ENCODE measurements around the gene GSDME. TPM values are rescaled to one million over a fixed set of nuclear protein-coding genes. Genes with fewer than 3 reads are reported as not detected.

GSDME gene
- total RNA-seq (1 to 10 TPM; 1.4 to 1.7 TPM), polyA plus RNA-seq (under 1 TPM; 0.46 to 0.47 TPM)

DNA sequence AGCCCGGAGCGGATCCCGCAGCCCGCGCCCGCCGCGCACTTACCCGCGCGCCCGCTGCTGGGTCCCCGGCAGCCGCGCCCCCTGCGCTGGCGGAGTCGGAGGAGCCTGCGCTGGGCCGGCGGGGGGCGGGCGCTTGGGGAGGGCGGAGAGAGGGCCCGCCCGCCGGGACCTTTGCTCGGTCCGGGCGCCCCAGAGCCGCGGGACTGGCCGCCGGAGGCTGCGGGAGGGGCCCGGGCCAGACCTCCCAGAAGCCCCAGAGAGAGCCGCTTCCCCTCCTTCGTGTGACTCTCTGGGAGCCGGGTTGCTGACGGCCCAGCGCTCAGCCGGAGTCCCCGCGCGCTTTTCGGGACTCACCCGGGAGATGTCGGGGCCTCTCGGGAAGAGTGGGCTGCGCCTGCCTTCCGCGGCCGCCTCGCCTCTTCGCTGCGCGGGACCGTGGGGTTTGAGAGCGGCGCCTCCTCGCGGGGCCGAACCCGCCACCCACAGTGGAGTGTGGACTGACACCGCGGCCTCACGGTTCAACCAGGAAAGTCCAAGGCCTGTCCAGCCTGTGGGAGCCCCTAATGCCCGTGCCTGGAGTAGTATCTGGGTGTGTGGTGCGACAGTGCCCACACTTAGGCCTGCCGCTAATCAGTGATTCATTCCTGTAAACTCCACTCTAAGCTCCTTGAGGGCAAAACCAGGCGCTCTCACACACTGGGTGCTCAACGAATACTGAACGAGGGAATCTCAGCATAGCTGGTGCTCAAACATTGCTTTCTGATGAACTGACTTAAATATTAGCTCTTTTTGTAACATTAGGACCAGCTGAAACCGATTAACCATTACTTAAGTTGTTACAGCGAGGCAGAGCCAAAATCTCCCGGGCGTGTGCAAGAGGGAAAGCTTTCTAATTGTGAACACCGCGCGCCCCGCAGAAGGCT, at the start of gene GSDME:
Gene GSDME, minus strand, starts transcription at position 112 of the 923 bp plus-strand sequence. CDS start 7,690 bp downstream, outside the sequence.
- peak within 1 kb of the TSS in 1 of 2 donors; percentile 46 for H3K4me3 ChIP-seq (ENCODE audit: low read length in 2 of 2)
- intact Hi-C loops (cut with micrococcal nuclease), result no loop called here
- peaks cover 13% of the 10 kb centered on the region for H3K27me3 ChIP-seq (ENCODE audit: insufficient read depth, low read length)
- Mint-ChIP-seq H3K4me3 (peak within 1 kb of the TSS; percentile 77 to 95 (median 82)), H3K27ac (peak within 1 kb of the TSS in 1 of 7 donors; percentile 51), H3K27me3 (peaks cover 30 to 43% of the 10 kb centered on the region in 2 donors), H3K36me3 (peaks cover 0 to 3% of the 10 kb centered on the region in 2 donors), H3K4me1 (peaks cover 8 to 26% (median 18%) of the 10 kb centered on the region in 4 donors), H3K9me3 (peaks cover 0 to 3% (median 0%) of the 10 kb centered on the region in 8 donors)
- H3K27ac ChIP-seq (ENCODE audit: low read depth, low read length), result no peak within 1 kb of the TSS
- H3K4me1 ChIP-seq (ENCODE audit: insufficient read depth, low read length), result peaks cover 20% of the 10 kb centered on the region
- H3K9me3 ChIP-seq (ENCODE audit: control insufficient read depth in 1 of 2, low read length in 2 of 2), result no peaks in the 10 kb centered on the region
- ChIA-PET POLR2A (ENCODE audit: partially characterized antibody) (no interaction called here), CTCF (ENCODE audit: partially characterized antibody) (interaction anchor here (1.4 kb wide), 1 partner anchor 336 kb away, joined by 3 read pairs; no protein-coding TSS in a partner anchor)
- H3K36me3 ChIP-seq (ENCODE audit: insufficient read depth, low read length), result no peaks in the 10 kb centered on the region
- peak in 3 of 5 donors; percentile 6 to 23 (median 9) for DNase-seq

DNA sequence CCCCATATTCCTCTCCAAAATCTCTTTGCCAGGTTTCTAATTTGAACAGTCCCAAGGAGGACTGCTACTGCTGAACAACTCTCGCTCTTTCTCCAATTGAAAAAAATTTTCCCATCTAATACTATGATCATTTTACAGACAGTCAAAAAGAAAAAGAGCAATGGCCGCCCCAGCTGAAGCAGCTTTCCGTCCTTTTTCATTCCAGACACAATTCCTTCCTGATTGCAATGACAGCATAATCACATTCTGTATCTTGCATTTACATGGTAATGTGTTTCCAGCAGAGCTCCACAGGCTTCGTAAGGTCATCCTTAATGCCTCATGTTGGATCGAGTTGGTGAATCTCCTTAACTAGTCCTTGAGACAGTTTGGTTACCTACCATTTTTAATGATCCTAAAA, 45.0 kb upstream of the GSDME start:
- peaks cover 4% of the 10 kb centered on the region for H3K4me1 ChIP-seq (ENCODE audit: insufficient read depth, low read length)
- no peak for DNase-seq
- Mint-ChIP-seq H3K9me3 (peaks cover 0 to 2% (median 0%) of the 10 kb centered on the region in 8 donors), H3K4me3 (no peak overlapping the region), H3K36me3 (peaks cover 69 to 70% of the 10 kb centered on the region in 2 donors), H3K27me3 (no peaks in the 10 kb centered on the region), H3K4me1 (peaks cover 4 to 9% (median 5%) of the 10 kb centered on the region in 4 donors), H3K27ac (no peak overlapping the region)
- H3K27ac ChIP-seq (ENCODE audit: low read depth, low read length), result no peak overlapping the region
- no peaks in the 10 kb centered on the region for H3K27me3 ChIP-seq (ENCODE audit: insufficient read depth, low read length)
- ChIA-PET CTCF (ENCODE audit: partially characterized antibody) (interaction anchor here (1.0 to 4.8 kb wide), 4 partner anchors 10 to 296 kb away, joined by 3 to 47 read pairs (median 15); no protein-coding TSS in a partner anchor), POLR2A (ENCODE audit: partially characterized antibody) (no interaction called here)
- intact Hi-C loops (cut with micrococcal nuclease), result no loop called here
- no peaks in the 10 kb centered on the region for H3K9me3 ChIP-seq (ENCODE audit: control insufficient read depth in 1 of 2, low read length in 2 of 2)
- no peak overlapping the region for H3K4me3 ChIP-seq (ENCODE audit: low read length in 2 of 2)
- H3K36me3 ChIP-seq (ENCODE audit: insufficient read depth, low read length), result peaks cover 32% of the 10 kb centered on the region

DNA sequence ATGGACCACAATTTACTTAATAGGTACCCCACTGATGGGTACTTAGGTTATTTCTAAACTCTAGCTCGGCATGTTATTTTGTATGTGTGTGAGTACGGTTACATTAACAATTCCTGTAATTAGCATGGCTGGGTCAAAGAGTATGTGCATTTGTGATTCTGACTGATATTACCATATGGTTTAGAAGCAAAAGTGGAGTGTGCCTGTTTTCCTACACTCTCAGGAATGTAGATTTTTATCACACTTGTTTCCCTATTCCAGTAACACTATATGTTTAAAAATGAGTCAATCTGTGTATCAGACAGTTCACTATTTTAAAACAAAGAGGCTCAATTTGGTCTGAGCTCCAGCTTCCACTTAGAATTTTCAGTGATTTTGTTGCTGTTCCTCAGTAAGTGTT, 44.6 kb upstream of the GSDME start:
- H3K4me3 ChIP-seq (ENCODE audit: low read length in 2 of 2), result no peak overlapping the region

DNA sequence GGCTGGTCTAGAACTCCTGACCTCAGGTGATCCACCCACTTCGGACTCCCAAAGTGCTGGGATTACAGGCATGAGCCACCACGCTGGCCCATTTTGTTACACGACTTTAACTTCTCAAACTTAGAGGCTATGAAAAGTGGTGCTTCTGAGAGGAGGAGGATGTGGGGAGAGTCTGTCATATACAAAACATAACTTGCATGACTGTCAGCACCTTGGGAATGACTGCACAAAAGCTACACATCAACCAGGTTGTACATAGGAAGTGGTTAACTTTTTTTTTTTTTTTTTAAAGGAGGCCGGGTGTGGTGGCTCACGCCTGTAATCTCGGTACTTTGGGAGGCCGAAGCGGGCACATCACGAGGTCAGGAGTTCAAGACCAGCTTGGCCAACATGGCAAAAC, 43.4 kb upstream of the GSDME start:
- POLR2A ChIA-PET (ENCODE audit: partially characterized antibody), result interaction anchor here (0.6 kb wide), 1 partner anchor 21 kb away, joined by 3 read pairs; no protein-coding TSS in a partner anchor
- H3K27ac ChIP-seq (ENCODE audit: low read depth, low read length), result no peak overlapping the region
- peak overlapping the region in 1 of 7 donors; percentile 13 for H3K27ac Mint-ChIP-seq
- H3K9me3 ChIP-seq (ENCODE audit: control insufficient read depth in 1 of 2, low read length in 2 of 2), result no peaks in the 10 kb centered on the region
- intact Hi-C loops (cut with micrococcal nuclease), result no loop called here
- H3K4me3 Mint-ChIP-seq, result peak overlapping the region in 1 of 8 donors; percentile 40
- CTCF ChIA-PET (ENCODE audit: partially characterized antibody), result interaction anchor here (1.2 to 4.8 kb wide), 5 partner anchors 11 to 340 kb away, joined by 3 to 47 read pairs (median 10); no protein-coding TSS in a partner anchor
- H3K36me3 ChIP-seq (ENCODE audit: insufficient read depth, low read length), result peaks cover 26% of the 10 kb centered on the region
- H3K4me3 ChIP-seq (ENCODE audit: low read length in 2 of 2), result no peak overlapping the region
- H3K27me3 Mint-ChIP-seq, result no peaks in the 10 kb centered on the region
- no peak for DNase-seq
- peaks cover 64 to 75% of the 10 kb centered on the region in 2 donors for H3K36me3 Mint-ChIP-seq
- H3K27me3 ChIP-seq (ENCODE audit: insufficient read depth, low read length), result no peaks in the 10 kb centered on the region
- peaks cover 7 to 12% (median 8%) of the 10 kb centered on the region in 4 donors for H3K4me1 Mint-ChIP-seq
- H3K4me1 ChIP-seq (ENCODE audit: insufficient read depth, low read length), result peaks cover 4% of the 10 kb centered on the region
- peaks cover 0 to 2% (median 0%) of the 10 kb centered on the region in 8 donors for H3K9me3 Mint-ChIP-seq

More for the DNA sequence above, 44.6 kb upstream of the GSDME start:
- CTCF ChIA-PET (ENCODE audit: partially characterized antibody), result interaction anchor here (1.2 to 4.8 kb wide), 4 partner anchors 10 to 297 kb away, joined by 3 to 47 read pairs (median 15); no protein-coding TSS in a partner anchor
- H3K27ac ChIP-seq (ENCODE audit: low read depth, low read length), result no peak overlapping the region
- POLR2A ChIA-PET (ENCODE audit: partially characterized antibody), result no interaction called here
- intact Hi-C loops (cut with micrococcal nuclease), result no loop called here
- no peak overlapping the region for H3K4me3 Mint-ChIP-seq
- no peaks in the 10 kb centered on the region for H3K9me3 ChIP-seq (ENCODE audit: control insufficient read depth in 1 of 2, low read length in 2 of 2)
- DNase-seq, result no peak
- H3K36me3 Mint-ChIP-seq, result peaks cover 71 to 72% of the 10 kb centered on the region in 2 donors
- H3K9me3 Mint-ChIP-seq, result peaks cover 0 to 2% (median 0%) of the 10 kb centered on the region in 8 donors
- no peaks in the 10 kb centered on the region for H3K27me3 ChIP-seq (ENCODE audit: insufficient read depth, low read length)
- H3K27me3 Mint-ChIP-seq, result no peaks in the 10 kb centered on the region
- peaks cover 32% of the 10 kb centered on the region for H3K36me3 ChIP-seq (ENCODE audit: insufficient read depth, low read length)
- peaks cover 4% of the 10 kb centered on the region for H3K4me1 ChIP-seq (ENCODE audit: insufficient read depth, low read length)
- H3K27ac Mint-ChIP-seq, result no peak overlapping the region
- peaks cover 5 to 9% (median 5%) of the 10 kb centered on the region in 4 donors for H3K4me1 Mint-ChIP-seq

DNA sequence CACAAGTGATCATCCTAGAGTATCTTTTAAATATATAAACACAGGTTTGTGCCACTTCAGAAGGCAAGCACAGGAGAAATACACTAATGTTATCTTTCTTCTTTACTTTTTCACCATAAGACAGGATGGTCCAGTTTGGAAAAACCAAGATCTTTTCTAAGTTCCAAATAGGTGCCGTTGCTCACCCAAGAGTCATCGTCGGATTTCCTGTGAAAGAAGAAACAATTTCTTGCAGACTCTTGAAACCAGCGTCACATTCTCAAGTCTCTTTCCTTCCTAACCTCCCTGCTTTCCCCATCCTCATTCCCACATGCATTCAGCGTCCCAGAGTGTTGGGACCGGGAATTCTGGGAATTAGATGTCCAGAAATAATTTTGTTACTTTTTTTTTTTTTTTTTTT, 42.8 kb upstream of the GSDME start:
- Mint-ChIP-seq H3K4me1 (peaks cover 7 to 18% (median 11%) of the 10 kb centered on the region in 4 donors), H3K27ac (no peak overlapping the region), H3K9me3 (peaks cover 0 to 2% (median 0%) of the 10 kb centered on the region in 8 donors), H3K4me3 (no peak overlapping the region), H3K36me3 (peaks cover 61 to 78% of the 10 kb centered on the region in 2 donors), H3K27me3 (no peaks in the 10 kb centered on the region)
- no peak overlapping the region for H3K4me3 ChIP-seq (ENCODE audit: low read length in 2 of 2)
- DNase-seq, result no peak
- H3K27ac ChIP-seq (ENCODE audit: low read depth, low read length), result no peak overlapping the region
- H3K27me3 ChIP-seq (ENCODE audit: insufficient read depth, low read length), result no peaks in the 10 kb centered on the region
- peaks cover 4% of the 10 kb centered on the region for H3K4me1 ChIP-seq (ENCODE audit: insufficient read depth, low read length)
- intact Hi-C loops (cut with micrococcal nuclease), result no loop called here
- H3K9me3 ChIP-seq (ENCODE audit: control insufficient read depth in 1 of 2, low read length in 2 of 2), result no peaks in the 10 kb centered on the region
- ChIA-PET CTCF (ENCODE audit: partially characterized antibody) (interaction anchor here (1.1 to 4.8 kb wide), 5 partner anchors 12 to 340 kb away, joined by 3 to 47 read pairs (median 4); no protein-coding TSS in a partner anchor), POLR2A (ENCODE audit: partially characterized antibody) (interaction anchor here (0.6 kb wide), 1 partner anchor 22 kb away, joined by 3 read pairs; no protein-coding TSS in a partner anchor)
- H3K36me3 ChIP-seq (ENCODE audit: insufficient read depth, low read length), result peaks cover 23% of the 10 kb centered on the region

DNA sequence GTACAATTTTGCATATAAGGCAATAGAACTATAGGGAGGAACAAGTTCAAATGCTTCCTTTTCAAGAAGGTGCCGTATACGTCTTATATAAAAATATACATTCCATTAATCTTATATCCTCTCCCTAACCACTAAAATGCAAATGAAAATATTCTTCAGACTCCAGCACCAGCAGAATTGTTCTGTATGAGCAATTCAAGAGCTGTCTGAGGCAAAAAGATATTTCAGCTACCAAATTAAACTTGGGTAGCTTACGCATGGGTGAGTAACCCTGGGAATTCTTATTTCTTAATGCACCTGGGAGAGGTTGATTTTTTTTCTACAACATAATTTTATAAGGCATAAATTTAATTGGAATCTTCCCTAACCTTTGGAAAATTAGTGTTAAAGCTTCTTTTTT, 42.2 kb upstream of the GSDME start:
- intact Hi-C loops (cut with micrococcal nuclease), result no loop called here
- Mint-ChIP-seq H3K4me3 (no peak overlapping the region), H3K4me1 (peaks cover 10 to 24% (median 16%) of the 10 kb centered on the region in 4 donors), H3K27ac (no peak overlapping the region), H3K36me3 (peaks cover 58 to 73% of the 10 kb centered on the region in 2 donors), H3K27me3 (no peaks in the 10 kb centered on the region), H3K9me3 (peaks cover 0 to 2% (median 0%) of the 10 kb centered on the region in 8 donors)
- Histone ChIP-seq H3K9me3 (ENCODE audit: control insufficient read depth in 1 of 2, low read length in 2 of 2) (no peaks in the 10 kb centered on the region), H3K27me3 (ENCODE audit: insufficient read depth, low read length) (no peaks in the 10 kb centered on the region), H3K27ac (ENCODE audit: low read depth, low read length) (no peak overlapping the region), H3K4me3 (ENCODE audit: low read length in 2 of 2) (no peak overlapping the region), H3K4me1 (ENCODE audit: insufficient read depth, low read length) (peaks cover 5% of the 10 kb centered on the region), H3K36me3 (ENCODE audit: insufficient read depth, low read length) (peaks cover 18% of the 10 kb centered on the region)
- ChIA-PET POLR2A (ENCODE audit: partially characterized antibody) (interaction anchor here (1.1 kb wide), 1 partner anchor 21 kb away, joined by 3 read pairs; no protein-coding TSS in a partner anchor), CTCF (ENCODE audit: partially characterized antibody) (interaction anchor here (1.1 to 4.8 kb wide), 4 partner anchors 12 to 299 kb away, joined by 3 to 47 read pairs (median 12); no protein-coding TSS in a partner anchor)
- DNase-seq, result no peak

All from CD4-positive, alpha-beta memory T cell (primary cell).